GM19463 (cell line): ENCODE data around the gene CSF1R.
"Not testable (repeated sequence)": the region's sequence is repeated elsewhere in the genome, so short reads cannot be mapped to it uniquely, and the experiment has no call there.

Experiments
- ATAC-seq: cut with Tn5 transposase; IDR thresholded peaks from one replicate; pipeline ENCODE4 v1.9.1; 2021; ENCODE audit warnings: mild to moderate bottlenecking, moderate library complexity; ENCODE audit not compliant: unreplicated experiment

CSF1R gene

DNA sequence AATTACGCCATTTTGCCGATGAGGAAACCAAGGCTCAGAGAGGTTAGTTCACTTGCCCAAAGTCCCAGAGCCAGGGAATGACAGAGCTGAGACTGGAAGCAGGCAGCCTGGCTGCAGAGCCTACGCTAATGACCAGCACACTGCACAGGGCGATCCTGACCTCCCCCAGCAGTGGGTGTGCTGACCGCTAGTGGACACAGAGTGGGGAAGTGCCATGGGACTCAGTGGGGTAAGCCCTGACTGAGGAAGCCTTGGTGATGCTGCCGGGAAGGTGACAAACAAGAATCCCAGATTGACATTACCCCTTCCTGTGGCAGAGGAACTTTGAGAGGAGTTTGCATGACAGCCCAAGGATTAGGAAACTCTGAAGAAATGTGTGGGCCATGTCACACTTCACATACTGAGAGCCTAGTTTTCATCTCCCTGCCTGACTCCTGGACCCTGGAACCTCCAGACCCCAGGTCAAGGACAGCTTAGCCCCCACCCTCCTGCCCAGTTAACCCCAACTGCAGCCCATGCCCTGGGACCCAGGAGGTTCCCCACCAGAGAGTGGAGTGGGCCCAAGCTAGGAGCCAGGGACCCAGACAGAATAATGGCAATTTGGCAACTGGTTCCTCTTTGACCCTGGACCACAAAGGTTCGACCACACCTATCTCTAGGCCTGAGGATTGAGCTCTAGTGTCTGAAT, 19.7 kb upstream of the CSF1R start:
- ATAC-seq, result no peak

DNA sequence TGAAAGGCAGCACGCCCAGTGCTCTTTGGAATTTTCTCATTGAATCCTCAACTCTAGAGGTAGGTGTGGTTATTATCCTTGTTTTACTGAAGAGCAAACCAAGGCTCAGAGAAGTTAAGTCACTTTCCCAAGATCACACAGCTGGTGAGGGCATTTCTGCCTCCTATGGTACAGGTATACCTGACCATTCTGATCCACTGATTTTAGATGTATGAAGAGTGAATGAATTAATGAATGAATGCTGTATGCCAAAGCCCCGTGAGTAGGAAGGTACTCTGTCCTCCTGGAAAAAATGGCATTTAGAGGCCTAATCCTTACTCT, 18.2 kb upstream of the CSF1R start:
- no peak for ATAC-seq

DNA sequence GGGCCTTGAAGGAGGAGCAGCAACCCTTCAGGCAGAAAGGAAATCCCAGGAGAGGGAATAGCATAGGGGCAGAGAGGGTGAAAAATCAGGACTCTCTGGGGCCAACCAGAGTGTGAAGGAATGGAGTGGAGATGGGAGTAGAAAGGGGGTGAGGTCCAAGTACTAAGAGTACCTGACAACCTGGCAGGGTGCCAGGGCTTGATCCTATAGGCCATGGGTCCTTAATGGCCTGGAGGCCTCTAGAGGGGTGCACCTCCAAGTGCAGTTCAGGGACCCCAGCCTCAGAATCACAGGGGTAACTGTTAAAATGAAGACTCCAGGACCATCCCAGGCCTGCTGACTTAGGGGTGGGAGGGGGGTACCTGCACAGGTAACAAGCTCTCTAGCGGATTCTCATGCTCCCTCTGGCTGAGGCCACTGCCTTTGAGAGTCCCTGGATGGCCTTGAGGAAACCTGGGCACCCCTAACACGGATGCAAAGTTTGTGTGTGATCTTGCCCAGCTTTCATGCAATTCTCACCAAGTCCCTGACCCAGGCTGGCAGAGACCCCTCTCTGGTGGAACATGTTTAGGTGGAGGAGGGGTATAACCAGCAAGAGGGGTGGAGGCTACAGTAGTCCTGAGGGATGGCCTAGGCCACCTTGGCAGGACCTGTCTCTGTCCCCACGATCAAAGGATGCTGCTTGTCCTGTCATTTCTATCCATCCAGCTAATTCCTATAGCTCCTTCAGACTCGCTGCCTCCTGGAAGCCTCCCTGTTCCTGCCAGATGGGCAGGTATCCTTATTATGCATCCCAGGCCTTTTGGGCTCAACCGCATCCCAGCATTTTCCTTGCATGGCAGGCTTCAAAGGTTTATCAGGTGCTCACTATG, 17.6 kb upstream of the CSF1R start:
- ATAC-seq, result no peak

- ATAC-seq, result no peak
Measured at GRCh38 chr5:150101023-150101422, 14.7 kb upstream of the CSF1R start.

DNA sequence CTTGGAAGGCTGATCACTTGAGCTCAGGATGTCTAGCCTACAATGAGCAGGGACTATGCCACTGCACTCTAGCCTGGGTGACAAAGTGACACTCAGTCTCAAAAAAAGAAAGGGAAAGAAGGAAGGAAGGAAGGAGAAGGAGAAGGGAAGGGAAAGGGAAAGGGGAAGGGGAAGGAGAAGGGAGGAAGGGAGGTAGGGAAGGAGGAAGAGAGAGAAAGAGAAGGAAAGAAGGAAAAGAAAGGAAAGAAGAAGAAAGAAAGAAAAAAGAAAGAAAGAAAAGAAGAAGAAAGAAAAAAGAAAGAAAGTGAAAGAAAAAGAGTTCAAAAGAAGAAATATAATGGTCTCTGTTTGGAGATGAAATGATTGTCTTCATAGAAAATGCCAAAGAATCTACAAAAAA, 10.8 kb upstream of the CSF1R start:
- ATAC-seq, result no peak

- no peak for ATAC-seq
Measured at GRCh38 chr5:150092159-150092787, 5.9 kb upstream of the CSF1R start.

- ATAC-seq, result no peak
Measured at GRCh38 chr5:150085191-150085912, 1.0 kb downstream of the CSF1R start.

GRCh38 chr5:150084754-150085153, 1.6 kb downstream of the CSF1R start:
- ATAC-seq, result not testable (repeated sequence)

GRCh38 chr5:150082889-150083288, 3.5 kb downstream of the CSF1R start:
- no peak for ATAC-seq

- ATAC-seq, result peak; percentile 22
Measured at GRCh38 chr5:150082374-150082773, 4.0 kb downstream of the CSF1R start.

GRCh38 chr5:150081541-150082283, 4.6 kb downstream of the CSF1R start:
- ATAC-seq, result peak; percentile 86

- ATAC-seq, result no peak
Measured at GRCh38 chr5:150080696-150081435, 5.5 kb downstream of the CSF1R start.

- ATAC-seq, result no peak
Measured at GRCh38 chr5:150079909-150080461, 6.4 kb downstream of the CSF1R start.

DNA sequence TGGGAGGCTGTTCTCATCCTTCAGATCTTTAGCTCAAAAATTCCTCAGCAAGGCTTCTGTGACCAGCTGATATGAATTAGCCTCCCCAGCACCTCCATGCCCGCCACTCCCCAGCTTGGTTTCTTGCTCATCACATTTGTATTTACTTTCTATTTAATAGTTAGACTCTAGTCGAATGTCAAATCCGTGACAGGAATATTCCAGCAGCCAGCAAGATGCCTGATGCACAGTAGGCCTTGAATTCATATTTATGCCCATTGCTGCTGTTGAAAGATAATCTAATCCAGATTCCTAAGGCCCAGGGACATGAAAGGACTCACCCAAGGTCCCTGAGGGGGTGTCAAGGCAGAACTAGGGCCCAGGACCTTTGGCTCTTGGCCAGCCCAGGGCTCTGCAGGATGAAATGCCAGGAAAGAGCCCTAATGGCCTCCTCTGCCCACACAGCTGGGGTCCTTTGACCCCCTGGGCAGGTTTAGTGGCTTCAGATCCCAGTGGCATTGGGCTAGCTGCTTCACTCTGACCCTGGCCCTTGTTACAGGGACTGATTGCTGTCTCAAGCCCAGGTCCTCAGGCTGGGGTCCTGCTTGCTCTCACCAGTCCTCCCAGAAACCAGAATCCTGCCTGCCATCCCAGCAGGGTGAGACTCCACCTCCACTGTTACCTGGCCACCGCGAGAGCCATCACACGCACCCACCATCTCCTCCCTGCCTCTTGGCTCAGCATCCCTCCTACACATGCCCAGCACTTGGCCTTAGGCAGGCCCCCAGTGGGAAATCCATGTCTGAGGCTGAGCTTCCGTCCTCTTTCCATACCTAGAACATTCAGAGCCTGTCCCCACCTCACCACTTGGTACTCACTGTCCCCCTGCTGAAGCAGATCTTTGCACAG, 7.3 kb downstream of the CSF1R start:
- ATAC-seq, result no peak

DNA sequence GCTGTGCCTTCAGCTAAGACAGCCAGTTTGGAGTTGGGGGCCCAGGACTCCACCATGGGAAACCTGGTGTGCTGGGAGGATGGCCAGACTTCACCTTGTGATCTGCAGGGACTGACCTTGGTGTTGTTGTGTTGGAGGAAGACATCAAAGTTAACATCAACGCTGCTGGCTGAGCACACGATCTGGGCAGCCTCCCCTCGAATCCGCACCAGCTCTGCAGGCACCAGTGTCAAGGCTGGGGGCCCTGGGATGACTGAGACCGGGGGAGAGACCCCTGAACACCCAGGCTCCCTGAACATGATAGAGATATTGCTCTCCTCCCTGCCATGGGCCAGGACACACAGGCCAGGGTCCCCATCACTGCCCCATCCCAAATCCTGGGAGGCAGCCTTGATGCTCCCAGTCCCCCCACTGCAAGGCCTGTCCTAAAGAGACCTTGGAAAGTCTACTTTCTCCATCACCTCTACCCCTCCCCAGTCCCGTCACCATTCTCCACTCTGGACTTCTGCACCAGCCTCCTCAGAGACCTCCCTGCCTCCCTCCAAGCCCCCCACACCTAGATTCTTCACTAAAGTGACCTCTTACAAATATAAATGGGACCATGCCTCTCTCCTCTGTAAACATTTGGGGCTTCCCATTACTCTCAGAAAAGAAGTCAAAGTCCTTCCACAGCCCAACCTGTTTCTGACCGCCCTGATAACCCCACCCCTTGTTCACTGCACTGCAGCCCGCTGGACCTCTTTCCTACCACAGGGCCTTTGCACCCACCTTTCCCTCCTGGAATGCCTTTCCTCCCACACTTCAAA, 8.2 kb downstream of the CSF1R start:
- ATAC-seq, result no peak

- ATAC-seq, result no peak
Measured at GRCh38 chr5:150077060-150077459, 9.3 kb downstream of the CSF1R start.

DNA sequence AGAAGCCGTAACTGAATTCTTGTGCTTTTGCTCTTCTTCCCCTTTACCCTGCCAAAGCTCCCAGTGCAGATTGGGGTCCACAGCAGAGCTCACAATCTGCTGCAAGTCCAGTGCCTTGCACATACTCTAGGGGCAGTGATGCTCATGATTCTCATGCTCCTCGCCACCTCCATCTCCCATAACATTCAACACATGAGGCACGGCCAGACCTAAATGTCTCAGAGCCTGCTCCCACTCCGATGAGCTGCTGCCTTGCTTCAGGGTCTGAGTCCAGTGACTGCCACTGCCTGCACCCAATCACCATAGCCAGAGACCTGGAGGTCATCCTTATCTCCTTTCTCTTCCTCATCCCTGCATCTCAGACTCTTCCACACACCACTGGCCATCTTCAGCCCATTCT, 10.5 kb downstream of the CSF1R start:
- no peak for ATAC-seq

DNA sequence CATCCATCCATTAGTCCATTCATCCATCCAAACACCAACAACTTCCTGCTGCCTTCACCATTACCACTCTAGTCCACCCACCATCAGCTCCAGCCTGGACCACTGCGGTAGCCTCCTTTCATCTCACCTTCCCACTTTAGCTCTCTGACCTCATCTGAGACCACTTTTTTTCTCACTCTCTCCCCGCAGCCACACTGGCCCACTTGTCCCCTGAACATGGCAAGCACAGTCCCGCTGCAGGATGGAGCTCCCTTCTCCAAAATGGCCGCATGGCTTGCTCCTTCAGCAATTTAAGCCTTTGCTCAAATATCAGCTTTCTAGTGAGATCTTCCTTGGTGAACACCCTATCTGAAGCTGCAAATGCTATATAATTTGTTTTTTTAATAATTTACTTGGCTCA, 11.1 kb downstream of the CSF1R start:
- ATAC-seq, result no peak
